K562 (cell line): ENCODE results near the gene CHST1. TPM values are rescaled to one million over a fixed set of nuclear protein-coding genes. Genes with fewer than 3 reads are reported as not detected.

Experiments used
- ATAC-seq: fragments of 200-7000 bp; cut with Tn5 transposase; 3 replicates; pipeline ENCODE4 v1.9.1; 2020; ENCODE audit warnings: moderate library complexity
- BruUV-seq: library from RNA; stranded (reverse); fragments of 400-500 nt; replicated peaks from 2 replicates; lab custom pipeline; 2021; lab: Mats Ljungman, UMichigan
- CTCF ChIA-PET: fragments of 300-600 bp; formaldehyde crosslinking; extraction: SDS; loops from one replicate; lab custom pipeline; 2021; ENCODE audit warnings: low intra/inter-chr PET ratio; lab: Yijun Ruan, JAX
- POLR2A ChIA-PET: fragments of 300-600, 350-650 bp; sonication (Branson Sonifier 250); formaldehyde crosslinking; extraction: SDS; loops from one replicate; lab custom pipeline; 2021; ENCODE audit warnings: antibody characterized with exemption, inconsistent platforms; lab: Yijun Ruan, JAX
- DNase-seq, 4 experiments: peaks; one replicate each; pipeline versions ENCODE4 v3.0.0 to v3.0.0-alpha.2; 2011 to 2018; ENCODE audit warnings: low spot score in 3 of 4, mixed read lengths in 3 of 4; ENCODE audit errors: extremely low read depth in 1 of 4
- FAIRE-seq: peaks from 2 replicates; lab custom pipeline; 2011; peaks lifted over from hg19 to GRCh38; lab: Jason Lieb, UNC
- H2AFZ ChIP-seq: 2 replicates; pipeline ENCODE4 v1.6.0; 2011; ENCODE audit warnings: low read depth, low read length, control low read depth, inconsistent platforms
- H3K27ac ChIP-seq: fragments of 200-600 bp; 3 replicates; pipeline ENCODE4 v1.8.0; 2011; ENCODE audit warnings: low read depth, mild to moderate bottlenecking, control low read depth, inconsistent platforms, low read length, moderate library complexity, mixed read lengths; ENCODE audit errors: extremely low read depth
- H3K27me3 ChIP-seq, 2 experiments: fragments of 300-600 bp in 1 of 2; 2 replicates in 1 of 2; 3 replicates in 1 of 2; pipeline versions ENCODE4 v1.6.0 to v1.8.0; 2011; ENCODE audit warnings: inconsistent platforms in 2 of 2, low read length in 2 of 2, mild to moderate bottlenecking in 1 of 2, mixed read lengths in 1 of 2, moderate library complexity in 1 of 2; ENCODE audit not compliant: control insufficient read depth in 2 of 2, insufficient read depth in 2 of 2
- H3K36me3 ChIP-seq: fragments of 300-600 bp; 3 replicates; pipeline ENCODE4 v1.8.0; 2011; ENCODE audit warnings: mild to moderate bottlenecking, low read length, inconsistent platforms; ENCODE audit not compliant: control insufficient read depth, insufficient read depth
- H3K4me1 ChIP-seq, 2 experiments: fragments of 200-600 bp in 1 of 2; replicated peaks in 1 of 2; 2 replicates in 1 of 2; 3 replicates in 1 of 2; pipeline versions ENCODE4 v1.5.1 to v1.8.0; 2011; ENCODE audit warnings: inconsistent platforms in 2 of 2, low read length in 2 of 2, mild to moderate bottlenecking in 1 of 2, mixed read lengths in 1 of 2, moderate library complexity in 1 of 2; ENCODE audit not compliant: control insufficient read depth in 2 of 2, insufficient read depth in 2 of 2
- H3K4me2 ChIP-seq: 2 replicates; pipeline ENCODE4 v1.6.1; 2011; ENCODE audit warnings: low read length, control low read depth, inconsistent platforms, mixed read lengths; ENCODE audit not compliant: insufficient read depth
- H3K4me3 ChIP-seq: fragments of 200-600 bp; sonication (generic), shearing (Covaris generic); 2 replicates; pipeline ENCODE4 v1.5.1; 2016; ENCODE audit warnings: control low read depth, inconsistent platforms
- H3K79me2 ChIP-seq: fragments of 200-600 bp; 3 replicates; pipeline ENCODE4 v1.8.0; 2011; ENCODE audit warnings: low read length, inconsistent platforms; ENCODE audit not compliant: control insufficient read depth, insufficient read depth
- H3K9ac ChIP-seq, 2 experiments: 2 replicates each; pipeline versions ENCODE4 v1.6.0 to v1.6.1; 2011; ENCODE audit warnings: low read depth in 2 of 2, low read length in 2 of 2, control low read depth in 1 of 2, inconsistent platforms in 1 of 2, mild to moderate bottlenecking in 1 of 2, mixed read lengths in 1 of 2; ENCODE audit not compliant: insufficient read depth in 1 of 2
- H3K9me1 ChIP-seq: one replicate; pipeline ENCODE4 v1.6.0; 2011; ENCODE audit warnings: inconsistent platforms, mild to moderate bottlenecking, low read length, moderate library complexity; ENCODE audit not compliant: control insufficient read depth, insufficient read depth
- H3K9me3 ChIP-seq: replicated peaks from 2 replicates; pipeline ENCODE4 v1.5.1; 2011; ENCODE audit warnings: low read depth, low read length, inconsistent platforms; ENCODE audit not compliant: control insufficient read depth, insufficient read depth
- H4K20me1 ChIP-seq: replicated peaks from 2 replicates; pipeline ENCODE4 v1.6.1; 2011; ENCODE audit warnings: low read length, inconsistent platforms, mixed read lengths; ENCODE audit not compliant: control insufficient read depth, insufficient read depth
- BDP1 ChIP-seq: IDR thresholded peaks from 3 replicates; pipeline ENCODE4 v1.6.1; 2011; ENCODE audit not compliant: insufficient read length, insufficient read depth
- HDAC8 ChIP-seq: fragments of 450-650 bp; IDR thresholded peaks from 2 replicates; pipeline ENCODE4 v1.6.1; 2016; ENCODE audit warnings: mild to moderate bottlenecking, missing genetic modification characterization, moderate library complexity, missing compliant biosample characterization
- KAT2B ChIP-seq: IDR thresholded peaks from one replicate; pipeline ENCODE4 v1.6.1; 2012; ENCODE audit warnings: low read depth, mild to moderate bottlenecking, control low read depth, inconsistent platforms, low read length, moderate library complexity
- MTA1 ChIP-seq: fragments of 450-650 bp; IDR thresholded peaks from 2 replicates; pipeline ENCODE4 v1.6.1; 2017; ENCODE audit warnings: borderline replicate concordance
- MXI1 ChIP-seq: IDR thresholded peaks from 2 replicates; pipeline ENCODE4 v1.6.1; 2011; ENCODE audit warnings: low read depth, mild to moderate bottlenecking, improper control_type of control experiment, low read length
- NFIC ChIP-seq: fragments of 450-650 bp; IDR thresholded peaks from 2 replicates; pipeline ENCODE4 v1.6.1; 2017; ENCODE audit warnings: mild to moderate bottlenecking, inconsistent platforms
- RNF2 ChIP-seq: sonication (generic); IDR thresholded peaks from 2 replicates; pipeline ENCODE4 v1.6.1; 2016
- STAT5B ChIP-seq: fragments of 250-450 bp; sonication (Bioruptor Pico); IDR thresholded peaks from 2 replicates; pipeline ENCODE4 v1.8.0; 2021; ENCODE audit warnings: mild to moderate bottlenecking, inconsistent platforms
- ZBTB11 ChIP-seq, 3 experiments: fragments of 200-800 bp in 1 of 3; fragments of 250-450 bp in 1 of 3; fragments of 450-650 bp in 1 of 3; sonication (Bioruptor Pico) in 1 of 3; sonication (Bioruptor generic) in 1 of 3; formaldehyde crosslinking in 1 of 3; IDR thresholded peaks; 2 replicates each; pipeline versions ENCODE4 v1.6.1 to v1.8.0; 2016 to 2022; ENCODE audit warnings: mild to moderate bottlenecking in 2 of 3, missing genetic modification characterization in 2 of 3, missing compliant biosample characterization in 1 of 3, moderate library complexity in 1 of 3
- ZFP30 ChIP-seq: fragments of 250-450 bp; sonication (Bioruptor Pico); IDR thresholded peaks from 2 replicates; pipeline ENCODE4 v1.8.0; 2022; ENCODE audit warnings: moderate library complexity, mild to moderate bottlenecking, inconsistent platforms, borderline replicate concordance
- ZNF551 ChIP-seq: fragments of 250-450 bp; sonication (Bioruptor Pico); IDR thresholded peaks from 2 replicates; pipeline ENCODE4 v1.5.0; 2021; ENCODE audit warnings: mild to moderate bottlenecking, moderate library complexity
- ZNF584 ChIP-seq: fragments of 200-800 bp; sonication (Bioruptor generic); IDR thresholded peaks from 2 replicates; pipeline ENCODE4 v1.6.1; 2016; ENCODE audit warnings: low read depth, mild to moderate bottlenecking, missing genetic modification characterization, missing compliant biosample characterization
- ZNF77 ChIP-seq: fragments of 250-450 bp; sonication (Bioruptor Pico); IDR thresholded peaks from 2 replicates; pipeline ENCODE4 v1.5.0; 2020
- WGBS: fragments of 100-300 bp; shearing (Covaris generic); methylation state at CpG from one replicate; pipeline ENCODE4 v1.1.6; 2016; ENCODE audit warnings: low coverage, mixed read lengths; ENCODE audit not compliant: insufficient coverage; ENCODE audit errors: missing lambda C conversion rate; 5-methylcytosine and 5-hydroxymethylcytosine counted together
- in situ Hi-C: fragments of 300-500 bp; cut with MboI; formaldehyde crosslinking; loops from 4 replicates; pipeline ENCODE4 v1.15.0; 2018; ENCODE audit warnings: inconsistent platforms, mixed read lengths
- intact Hi-C: fragments of 100-400 bp; cut with micrococcal nuclease; formaldehyde crosslinking; loops from 2 replicates; pipeline ENCODE4 v1.14.2; 2022
- polyA plus RNA-seq, 8 experiments: library from polyadenylated mRNA; depleted of rRNA in 4 of 8; stranded (reverse) in 5 of 8; unstranded in 3 of 8; fragments of >200 nt; fragmentation: Nextera tagmentation in 2 of 8; fragmentation: Illumina TruSeq in 1 of 8; extraction: Ambion mirVana in 2 of 8; extraction: Trizol in 1 of 8; gene quantifications; 2 replicates each; pipeline versions ENCODE4 v1.2.1 to v1.2.3, GENCODE V29; 2011 to 2014; ENCODE audit warnings: inconsistent platforms in 1 of 8, missing spikeins in 1 of 8
- total RNA-seq, 7 experiments: library from RNA; depleted of rRNA in 6 of 7; stranded (reverse); fragments of >200 nt in 6 of 7; fragmentation: Illumina TruSeq in 2 of 7; extraction: Trizol in 2 of 7; gene quantifications; 2 replicates each; pipeline versions ENCODE4 v1.2.1 to v1.2.3, GENCODE V29; 2011 to 2021; ENCODE audit warnings: low replicate concordance in 1 of 7
- TF ChIP-seq, protein P1 (sequence below): fragments of 450-650 bp; IDR thresholded peaks from 2 replicates; pipeline ENCODE4 v1.6.1; 2016; ENCODE audit warnings: low read depth, mild to moderate bottlenecking, moderate library complexity
- TF ChIP-seq, protein P2 (sequence below): fragments of 250-450 bp; sonication (Bioruptor Pico); IDR thresholded peaks from 2 replicates; pipeline ENCODE4 v1.5.1; 2021; ENCODE audit warnings: mild to moderate bottlenecking

Gene CHST1
- total and polyA plus RNA-seq, 9 of the 15 experiments (the other 6 are each of a cell fraction or from before 2014, with no cell fraction given) = 0.04 to 0.32 (median 0.18) TPM; not detected in 4

GRCh38 chr11:45684440-45684839, 19.0 kb upstream of the CHST1 start:
- DNase-seq = no peak
- Histone ChIP-seq H3K4me1 (no peaks in the 10 kb centered on the region), H3K36me3 (no peaks in the 10 kb centered on the region), H3K9ac (no peak overlapping the region), H3K4me2 (no peak overlapping the region), H3K9me3 (no peaks in the 10 kb centered on the region), H3K4me3 (no peak overlapping the region), H3K27ac (no peak overlapping the region), H3K9me1 (no peaks in the 10 kb centered on the region), H3K27me3 (peaks cover 16 to 45% of the 10 kb centered on the region in 2 experiments; a peak in 4 of 5 replicates), H4K20me1 (peaks cover 3% of the 10 kb centered on the region; the same call in 1 of the 2 replicates), H2AFZ (no peak overlapping the region), H3K79me2 (no peaks in the 10 kb centered on the region)
- POLR2A ChIA-PET = no interaction called here
- no peak for FAIRE-seq
- intact Hi-C loops (no loop called here), in situ Hi-C loops (no loop called here)
- CTCF ChIA-PET = no interaction called here
- BruUV-seq = no TSS peak
- no peak for ATAC-seq
- WGBS = 4% methylated on average over 6 of the region's 6 CpGs
- no peak for TF ChIP-seq RNF2
- TF ChIP-seq, protein P1, sequence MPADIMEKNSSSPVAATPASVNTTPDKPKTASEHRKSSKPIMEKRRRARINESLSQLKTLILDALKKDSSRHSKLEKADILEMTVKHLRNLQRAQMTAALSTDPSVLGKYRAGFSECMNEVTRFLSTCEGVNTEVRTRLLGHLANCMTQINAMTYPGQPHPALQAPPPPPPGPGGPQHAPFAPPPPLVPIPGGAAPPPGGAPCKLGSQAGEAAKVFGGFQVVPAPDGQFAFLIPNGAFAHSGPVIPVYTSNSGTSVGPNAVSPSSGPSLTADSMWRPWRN = no peak
- TF ChIP-seq ZFP30 = no peak
- no peak for TF ChIP-seq NFIC
- no peak for TF ChIP-seq BDP1
- TF ChIP-seq STAT5B = no peak
- no peak for TF ChIP-seq HDAC8 (tag)
- no peak for TF ChIP-seq ZNF551 (CRISPR knock-in tag)
- TF ChIP-seq MXI1 = no peak
- no peak for TF ChIP-seq ZNF584 (CRISPR knock-in tag)
- TF ChIP-seq MTA1 = no peak
- no peak for TF ChIP-seq ZBTB11 (CRISPR knock-in tag; IDR thresholded peaks at IDR 0.05)
- TF ChIP-seq, protein P2, sequence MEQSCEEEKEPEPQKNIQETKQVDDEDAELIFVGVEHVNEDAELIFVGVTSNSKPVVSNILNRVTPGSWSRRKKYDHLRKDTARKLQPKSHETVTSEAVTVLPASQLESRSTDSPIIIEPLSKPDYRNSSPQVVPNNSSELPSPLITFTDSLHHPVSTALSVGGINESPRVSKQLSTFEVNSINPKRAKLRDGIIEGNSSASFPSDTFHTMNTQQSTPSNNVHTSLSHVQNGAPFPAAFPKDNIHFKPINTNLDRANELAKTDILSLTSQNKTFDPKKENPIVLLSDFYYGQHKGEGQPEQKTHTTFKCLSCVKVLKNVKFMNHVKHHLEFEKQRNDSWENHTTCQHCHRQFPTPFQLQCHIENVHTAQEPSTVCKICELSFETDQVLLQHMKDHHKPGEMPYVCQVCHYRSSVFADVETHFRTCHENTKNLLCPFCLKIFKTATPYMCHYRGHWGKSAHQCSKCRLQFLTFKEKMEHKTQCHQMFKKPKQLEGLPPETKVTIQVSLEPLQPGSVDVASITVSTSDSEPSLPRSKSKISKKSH (CRISPR knock-in tag) = no peak
- TF ChIP-seq KAT2B = no peak
- TF ChIP-seq ZNF77 = no peak
